PFSK-1 (cell line): ENCODE data around the gene NEDD4L.

Experiments used
- FOXP2 ChIP-seq: optimal IDR thresholded peaks from 2 replicates; pipeline ENCODE3; 2011; ENCODE audit warnings: borderline replicate concordance, control low read depth, inconsistent platforms; ENCODE audit not compliant: insufficient read depth; ENCODE audit errors: extremely low read length, extremely low read depth
- POLR2AphosphoS5 ChIP-seq: IDR thresholded peaks from 2 replicates; pipeline ENCODE4 v1.6.1; 2012; ENCODE audit warnings: low read depth, mild to moderate bottlenecking, control low read depth, low read length, moderate library complexity
- REST ChIP-seq, 2 experiments: IDR thresholded peaks; 2 replicates each; pipeline versions ENCODE4 v1.6.1 to v1.8.0; 2011 to 2012; ENCODE audit warnings: low read depth in 2 of 2, low read length in 2 of 2, control low read depth in 1 of 2, inconsistent platforms in 1 of 2, mild to moderate bottlenecking in 1 of 2, moderate library complexity in 1 of 2; ENCODE audit not compliant: insufficient read depth in 1 of 2
- SIN3A ChIP-seq: IDR thresholded peaks from 2 replicates; pipeline ENCODE4 v1.6.1; 2012; ENCODE audit warnings: mild to moderate bottlenecking, low read length, moderate library complexity, borderline replicate concordance; ENCODE audit not compliant: insufficient read depth
- TAF1 ChIP-seq: IDR thresholded peaks from 2 replicates; pipeline ENCODE4 v1.6.1; 2012; ENCODE audit warnings: low read length, control low read depth, borderline replicate concordance; ENCODE audit not compliant: insufficient read depth

NEDD4L gene

GRCh38 chr18:58255701-58256311 lies 211.8 kb downstream of the NEDD4L start:
- TF ChIP-seq TAF1, result no peak
- no peak for TF ChIP-seq SIN3A
- TF ChIP-seq POLR2AphosphoS5, result no peak
- TF ChIP-seq FOXP2, result no peak
- TF ChIP-seq REST (IDR thresholded peaks at IDR 0.05; ENCODE audit: insufficient read depth in 1 of 2, low read depth in 2 of 2, low read length in 2 of 2), result no peak

GRCh38 chr18:58256316-58257080 lies 212.5 kb downstream of the NEDD4L start:
- TF ChIP-seq REST (IDR thresholded peaks at IDR 0.05; ENCODE audit: insufficient read depth in 1 of 2, low read depth in 2 of 2, low read length in 2 of 2) (no peak), POLR2AphosphoS5 (no peak), TAF1 (no peak), FOXP2 (no peak), SIN3A (no peak)

GRCh38 chr18:58257461-58257860 lies 213.4 kb downstream of the NEDD4L start:
- TF ChIP-seq REST (IDR thresholded peaks at IDR 0.05; ENCODE audit: insufficient read depth in 1 of 2, low read depth in 2 of 2, low read length in 2 of 2) (no peak), FOXP2 (no peak), TAF1 (no peak)

GRCh38 chr18:58258692-58259342 lies 214.8 kb downstream of the NEDD4L start:
- TF ChIP-seq TAF1, result no peak
- no peak for TF ChIP-seq POLR2AphosphoS5
- no peak for TF ChIP-seq REST (IDR thresholded peaks at IDR 0.05; ENCODE audit: insufficient read depth in 1 of 2, low read depth in 2 of 2, low read length in 2 of 2)
- TF ChIP-seq FOXP2, result no peak
- no peak for TF ChIP-seq SIN3A
